Epithelial cell of prostate (primary cell): ENCODE results near the gene ADAMTS8.

Source experiments
- DNase-seq: peaks from one replicate; pipeline ENCODE4 v3.0.0-alpha.2; 2011; ENCODE audit warnings: low read depth, low spot score
- H3K27ac ChIP-seq: fragments of 450-650 bp; 2 replicates; pipeline ENCODE4 v1.5.1; 2017; ENCODE audit warnings: mild to moderate bottlenecking

Gene ADAMTS8

DNA sequence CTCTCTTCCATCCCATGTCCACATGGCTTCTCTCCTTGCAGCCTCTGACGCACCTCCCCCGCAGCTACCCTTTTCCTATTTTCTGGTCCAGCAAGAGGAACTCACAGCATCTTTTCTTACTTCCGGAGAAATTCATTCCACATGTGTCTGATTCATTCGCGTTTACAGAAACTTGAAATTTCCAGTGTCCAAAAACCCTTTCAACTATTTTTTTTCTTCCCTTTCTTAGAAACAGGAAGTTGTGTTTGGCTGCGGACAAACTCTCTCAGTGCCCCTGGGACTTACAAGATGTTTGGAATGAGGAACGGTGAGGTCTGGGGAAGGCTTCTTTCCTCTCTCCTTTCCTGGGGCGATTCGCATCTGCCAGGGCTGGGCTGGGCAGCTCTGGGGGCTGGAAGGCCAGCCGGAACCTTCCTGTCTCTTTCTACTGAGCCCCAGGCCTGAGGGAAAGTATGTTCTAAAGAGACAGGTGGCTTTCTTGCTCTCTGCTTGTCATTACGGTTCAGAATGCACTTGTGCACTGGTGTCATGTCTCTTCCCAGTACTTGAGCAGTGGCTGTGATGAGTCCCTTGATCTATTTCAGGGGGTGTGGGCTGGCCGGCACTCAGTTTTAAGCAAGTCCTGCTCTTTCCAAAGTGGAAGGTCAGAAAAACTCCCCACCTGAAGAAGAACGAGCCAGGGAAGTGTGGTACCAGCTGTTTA lies 27.5 kb downstream of the ADAMTS8 start:
- no peak overlapping the region for H3K27ac ChIP-seq
- no peak for DNase-seq

DNA sequence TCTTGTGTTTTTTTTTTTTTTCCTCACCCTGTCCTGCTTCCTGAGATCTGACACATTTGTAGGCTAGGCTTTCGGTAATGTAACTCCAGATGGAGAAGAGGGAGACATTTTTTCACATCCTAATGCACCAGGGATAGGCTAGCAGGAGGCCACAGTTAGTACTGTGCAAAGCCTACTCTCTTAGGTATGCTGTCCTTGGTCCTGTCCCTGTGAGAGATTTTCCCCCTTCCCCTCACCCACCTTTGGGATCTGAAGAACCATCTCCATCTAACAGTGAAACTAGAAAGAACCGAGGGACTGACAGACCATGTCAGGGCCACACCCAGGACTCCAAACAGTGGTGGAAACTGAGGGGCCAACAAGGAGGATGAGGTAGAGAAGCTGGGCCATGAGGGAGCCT lies 29.2 kb downstream of the ADAMTS8 start:
- H3K27ac ChIP-seq: no peak overlapping the region
- no peak for DNase-seq

DNA sequence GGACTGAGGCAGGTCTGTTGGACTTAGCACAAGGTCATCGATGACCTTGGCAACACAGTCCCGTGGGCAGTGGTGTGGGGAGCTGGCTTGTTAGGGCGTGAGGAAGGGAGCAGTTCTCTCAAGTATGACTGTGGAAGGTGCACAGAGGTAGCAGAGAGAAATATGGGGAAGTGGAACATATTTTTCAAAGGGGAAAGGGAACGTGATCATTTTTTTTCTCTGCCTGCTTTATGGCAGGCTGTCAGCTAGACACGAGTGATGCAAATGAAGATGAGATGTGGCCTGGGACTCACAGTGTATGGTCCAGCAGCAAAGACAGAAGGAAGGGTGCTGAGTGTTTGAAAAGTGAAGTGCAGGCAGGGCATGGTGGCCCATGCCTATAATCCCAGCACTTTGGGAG lies 30.6 kb downstream of the ADAMTS8 start:
- no peak for DNase-seq
- H3K27ac ChIP-seq: no peak overlapping the region

DNA sequence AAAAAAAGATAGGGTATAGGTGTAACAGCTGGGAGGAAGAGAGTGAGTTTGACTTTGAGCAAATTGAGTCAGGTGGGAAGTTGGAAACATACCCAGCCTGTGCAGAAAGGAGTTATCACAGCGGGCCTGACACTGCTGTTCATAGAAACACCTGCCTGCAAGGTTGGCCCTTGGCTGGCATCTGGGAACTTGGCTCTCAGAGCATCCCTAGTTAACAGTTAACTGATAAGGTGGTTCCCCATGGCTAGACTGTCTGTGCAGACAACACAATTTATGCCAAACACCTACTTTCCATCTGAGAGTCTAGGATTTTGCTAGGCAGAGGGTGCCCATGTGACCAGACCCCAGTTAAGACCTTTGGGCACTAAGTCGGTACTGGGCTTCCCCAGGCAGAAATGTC lies 31.4 kb downstream of the ADAMTS8 start:
- no peak overlapping the region for H3K27ac ChIP-seq
- DNase-seq: no peak

DNA sequence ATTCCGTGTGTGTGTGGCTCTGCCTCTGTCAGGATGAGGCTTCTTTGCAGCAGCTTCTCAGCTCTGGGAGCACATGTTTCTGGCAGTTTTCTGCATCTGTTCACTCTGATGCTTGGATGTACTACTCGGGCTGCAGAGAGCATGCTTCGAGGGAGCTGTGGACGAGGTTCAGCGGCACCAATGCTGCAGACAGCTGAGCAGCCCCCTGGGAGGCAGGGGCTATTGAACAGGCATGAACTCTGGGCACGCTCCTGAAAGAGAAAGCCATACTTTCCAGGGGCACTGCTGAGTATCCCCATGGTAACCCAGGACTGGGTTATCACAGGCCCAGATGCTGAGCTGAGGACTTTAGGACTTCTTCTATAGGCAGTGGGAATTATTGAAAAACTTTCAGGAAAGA lies 33.8 kb downstream of the ADAMTS8 start:
- no peak for DNase-seq
- no peak overlapping the region for H3K27ac ChIP-seq

DNA sequence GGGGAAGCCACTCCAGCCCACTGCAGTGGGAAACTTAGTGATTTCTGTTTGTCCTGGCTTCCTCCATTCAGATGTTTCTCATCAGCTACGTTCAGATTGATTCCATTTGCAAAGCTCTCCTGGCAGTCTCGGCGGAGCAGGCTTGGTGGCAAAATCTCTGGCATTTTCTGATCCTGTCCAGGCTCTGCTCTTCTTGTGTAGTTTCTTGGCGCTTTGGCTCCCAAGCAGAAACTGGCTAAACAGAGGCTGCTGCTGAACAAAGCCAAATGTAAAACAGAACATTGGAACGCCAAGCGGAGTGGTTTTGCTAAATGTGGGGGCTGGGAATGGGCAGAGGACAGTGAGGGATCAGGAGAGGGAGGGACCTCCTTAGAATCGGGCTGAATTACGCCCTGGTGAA lies 36.7 kb downstream of the ADAMTS8 start:
- H3K27ac ChIP-seq: no peak overlapping the region
- no peak for DNase-seq

- no peak overlapping the region for H3K27ac ChIP-seq
- DNase-seq: no peak
Measured at GRCh38 chr11:130390071-130390758, 38.2 kb downstream of the ADAMTS8 start.

- no peak for DNase-seq
- H3K27ac ChIP-seq: no peak overlapping the region
Measured at GRCh38 chr11:130389335-130389935, 39.0 kb downstream of the ADAMTS8 start.

DNA sequence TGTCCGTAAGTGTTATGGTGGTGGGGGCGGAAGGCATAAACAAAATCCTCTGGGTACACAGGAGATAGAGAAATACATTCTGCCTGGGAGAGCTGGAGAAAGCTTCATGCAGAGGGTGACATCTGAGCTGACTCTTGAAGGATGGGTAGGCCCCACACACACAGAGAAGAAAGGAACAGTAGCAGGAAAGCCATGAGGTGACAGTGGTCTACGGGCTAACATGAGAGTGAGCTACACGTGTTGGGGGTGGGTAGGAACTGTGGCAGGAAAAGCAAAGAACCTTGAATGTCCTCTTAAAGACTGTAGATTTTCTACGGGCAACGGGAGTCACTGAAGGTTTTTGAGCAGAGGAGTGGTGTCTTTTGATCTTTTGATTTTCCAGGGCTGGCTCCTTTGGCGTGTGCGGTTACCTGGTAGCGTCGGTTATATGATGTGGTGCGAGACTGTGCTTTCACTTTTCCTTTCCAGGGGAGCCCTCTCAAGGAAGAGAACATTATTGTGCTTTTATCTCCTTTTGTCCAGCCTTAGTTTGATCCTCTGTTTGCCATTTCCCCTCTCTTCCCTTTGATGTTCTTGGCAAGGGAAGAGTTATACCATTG lies 39.7 kb downstream of the ADAMTS8 start:
- no peak for DNase-seq
- no peak overlapping the region for H3K27ac ChIP-seq

GRCh38 chr11:130386056-130386455 lies 42.4 kb downstream of the ADAMTS8 start:
- DNase-seq: no peak

GRCh38 chr11:130383344-130384211 lies 44.8 kb downstream of the ADAMTS8 start:
- DNase-seq: no peak
- no peak overlapping the region for H3K27ac ChIP-seq

More at GRCh38 chr11:130386056-130386455, 42.4 kb downstream of the ADAMTS8 start:
- no peak overlapping the region for H3K27ac ChIP-seq

- no peak overlapping the region for H3K27ac ChIP-seq
- no peak for DNase-seq
Measured at GRCh38 chr11:130381317-130381716, 47.1 kb downstream of the ADAMTS8 start.

GRCh38 chr11:130380778-130381177 lies 47.6 kb downstream of the ADAMTS8 start:
- no peak for DNase-seq
- no peak overlapping the region for H3K27ac ChIP-seq

DNA sequence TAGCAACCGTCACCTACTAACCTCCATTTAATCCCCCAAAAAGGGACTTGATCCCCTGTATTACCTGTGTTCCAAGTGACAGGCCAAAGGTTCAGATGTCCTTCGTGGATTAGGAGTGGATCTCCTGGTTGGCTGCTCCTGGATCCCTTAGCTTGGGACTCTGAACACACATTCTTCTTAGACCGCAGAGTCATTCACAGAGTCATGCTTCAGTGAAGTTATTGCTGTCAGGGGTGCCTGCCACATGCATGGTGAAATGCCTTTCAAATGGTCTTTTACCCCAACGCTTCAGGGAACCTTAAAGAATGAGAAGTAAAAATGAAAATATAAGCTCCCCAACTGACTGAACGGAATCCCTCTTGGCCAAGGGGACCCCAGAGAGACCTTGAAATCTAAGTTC lies 49.1 kb downstream of the ADAMTS8 start:
- DNase-seq: no peak
- no peak overlapping the region for H3K27ac ChIP-seq

DNA sequence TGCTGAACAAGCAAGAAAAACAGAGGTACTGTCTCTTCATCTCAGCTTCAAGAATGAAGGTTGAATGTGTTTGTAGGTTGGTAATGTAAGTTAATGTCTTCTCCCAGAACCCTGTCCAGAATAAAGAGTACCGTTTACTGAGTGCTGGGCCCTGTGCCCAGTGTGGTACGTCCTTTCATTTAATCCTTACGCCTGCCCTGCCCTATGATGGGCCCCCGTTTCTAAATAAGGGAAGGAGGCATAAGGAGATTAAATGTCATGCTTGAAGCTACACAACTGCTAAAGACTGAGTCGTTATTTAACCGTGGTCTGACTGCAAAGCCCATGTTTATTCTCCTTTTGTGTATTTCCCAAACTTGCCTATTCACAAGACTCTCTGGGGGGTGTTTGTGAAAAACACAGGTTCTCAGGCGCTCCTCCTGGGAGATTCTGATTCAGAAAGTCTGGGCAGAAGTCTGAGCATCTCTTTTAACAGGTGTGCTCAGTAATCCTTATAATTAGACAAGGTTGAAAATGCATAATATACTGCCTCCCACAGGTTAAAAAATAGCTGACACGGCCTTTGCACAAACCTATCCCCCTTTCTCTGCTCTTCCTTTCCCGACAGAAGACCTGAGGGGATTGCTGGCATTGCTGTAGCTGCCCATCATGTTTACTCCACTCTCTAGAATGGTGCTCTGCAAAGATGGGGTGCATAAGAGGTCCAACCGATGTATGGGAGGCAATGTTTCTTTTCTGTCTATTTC lies 57.4 kb downstream of the ADAMTS8 start:
- H3K27ac ChIP-seq: no peak overlapping the region
- no peak for DNase-seq

DNA sequence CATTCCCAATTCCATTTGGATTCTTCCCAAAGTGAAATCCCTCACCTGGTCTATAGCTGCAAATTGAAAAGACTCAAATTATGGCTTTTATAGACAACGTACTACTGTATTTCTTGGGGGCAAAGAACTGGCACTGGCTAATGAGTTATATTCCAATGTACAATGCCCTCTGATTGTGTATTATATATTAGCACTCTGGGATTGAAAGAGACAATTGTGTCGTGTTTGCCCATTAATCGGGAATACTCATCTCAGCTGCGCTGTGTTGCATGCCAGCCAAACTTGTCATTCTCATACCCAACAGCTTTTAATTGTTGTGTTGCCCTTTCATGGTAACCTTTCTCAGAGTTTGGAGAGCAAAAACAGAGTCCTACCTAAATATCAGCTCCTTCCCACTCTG lies 58.7 kb downstream of the ADAMTS8 start:
- H3K27ac ChIP-seq: no peak overlapping the region
- no peak for DNase-seq

GRCh38 chr11:130369141-130369691 lies 59.2 kb downstream of the ADAMTS8 start:
- DNase-seq: no peak
- no peak overlapping the region for H3K27ac ChIP-seq

DNA sequence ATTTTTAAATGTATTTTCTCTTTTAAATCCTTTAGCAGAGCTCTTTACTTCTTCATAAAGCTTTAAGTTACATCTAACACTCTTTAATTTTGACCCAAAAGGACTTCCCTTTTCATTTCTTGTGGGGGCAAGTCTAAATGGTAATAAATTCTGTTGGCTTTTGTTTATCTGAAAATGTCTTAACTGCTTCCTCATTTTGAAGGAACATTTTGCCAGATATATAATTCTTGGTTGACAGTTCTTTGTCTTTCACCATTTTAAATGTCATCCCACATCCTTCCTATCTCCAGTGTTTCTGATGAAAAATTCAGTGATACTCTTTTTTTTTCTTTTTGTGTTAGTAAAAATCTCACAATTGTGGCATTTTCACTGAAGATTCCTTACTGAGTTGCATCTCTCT lies 69.0 kb downstream of the ADAMTS8 start:
- no peak for DNase-seq
- no peak overlapping the region for H3K27ac ChIP-seq

- DNase-seq: no peak
- H3K27ac ChIP-seq: no peak overlapping the region
Measured at GRCh38 chr11:130358398-130358797, 70.0 kb downstream of the ADAMTS8 start.
